Omental fat pad (tissue), 4 donors: ENCODE results near the gene ST3GAL3. TPM values are rescaled to one million over a fixed set of nuclear protein-coding genes. Genes with fewer than 3 reads are reported as not detected.

Source experiments
- ATAC-seq: fragments of 150-250 bp; one replicate; pipeline ENCODE4 v1.9.1; 2016; ENCODE audit warnings: mild to moderate bottlenecking, moderate library complexity; ENCODE audit not compliant: low FRiP score
- DNase-seq: peaks from one replicate; pipeline ENCODE4 v3.0.0-alpha.2; 2019; ENCODE audit warnings: low spot score
- total RNA-seq, 4 donors: library from RNA; depleted of rRNA; stranded (reverse); fragments of >200 nt; gene quantifications; one replicate each; pipeline ENCODE4 v1.1.0, GENCODE V29; 2016
- TF ChIP-seq, protein P1 (sequence below), 3 donors: fragments of 450-650 bp; IDR thresholded peaks; one replicate each; pipeline ENCODE4 v1.5.1; 2016 to 2017; ENCODE audit warnings: antibody characterized with exemption in 3 of 3, mild to moderate bottlenecking in 3 of 3, moderate library complexity in 2 of 3

ST3GAL3 gene
- total RNA-seq, 4 donors from 2014 or later, result 13.4 to 23.9 (median 20.1) TPM

- TF ChIP-seq, protein P1, sequence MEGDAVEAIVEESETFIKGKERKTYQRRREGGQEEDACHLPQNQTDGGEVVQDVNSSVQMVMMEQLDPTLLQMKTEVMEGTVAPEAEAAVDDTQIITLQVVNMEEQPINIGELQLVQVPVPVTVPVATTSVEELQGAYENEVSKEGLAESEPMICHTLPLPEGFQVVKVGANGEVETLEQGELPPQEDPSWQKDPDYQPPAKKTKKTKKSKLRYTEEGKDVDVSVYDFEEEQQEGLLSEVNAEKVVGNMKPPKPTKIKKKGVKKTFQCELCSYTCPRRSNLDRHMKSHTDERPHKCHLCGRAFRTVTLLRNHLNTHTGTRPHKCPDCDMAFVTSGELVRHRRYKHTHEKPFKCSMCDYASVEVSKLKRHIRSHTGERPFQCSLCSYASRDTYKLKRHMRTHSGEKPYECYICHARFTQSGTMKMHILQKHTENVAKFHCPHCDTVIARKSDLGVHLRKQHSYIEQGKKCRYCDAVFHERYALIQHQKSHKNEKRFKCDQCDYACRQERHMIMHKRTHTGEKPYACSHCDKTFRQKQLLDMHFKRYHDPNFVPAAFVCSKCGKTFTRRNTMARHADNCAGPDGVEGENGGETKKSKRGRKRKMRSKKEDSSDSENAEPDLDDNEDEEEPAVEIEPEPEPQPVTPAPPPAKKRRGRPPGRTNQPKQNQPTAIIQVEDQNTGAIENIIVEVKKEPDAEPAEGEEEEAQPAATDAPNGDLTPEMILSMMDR (IDR thresholded peaks at IDR 0.05), result no peak
- ATAC-seq, result no peak
- DNase-seq, result no peak
Observed at GRCh38 chr1:43766086-43766784, 58.9 kb downstream of the ST3GAL3 start.

DNA sequence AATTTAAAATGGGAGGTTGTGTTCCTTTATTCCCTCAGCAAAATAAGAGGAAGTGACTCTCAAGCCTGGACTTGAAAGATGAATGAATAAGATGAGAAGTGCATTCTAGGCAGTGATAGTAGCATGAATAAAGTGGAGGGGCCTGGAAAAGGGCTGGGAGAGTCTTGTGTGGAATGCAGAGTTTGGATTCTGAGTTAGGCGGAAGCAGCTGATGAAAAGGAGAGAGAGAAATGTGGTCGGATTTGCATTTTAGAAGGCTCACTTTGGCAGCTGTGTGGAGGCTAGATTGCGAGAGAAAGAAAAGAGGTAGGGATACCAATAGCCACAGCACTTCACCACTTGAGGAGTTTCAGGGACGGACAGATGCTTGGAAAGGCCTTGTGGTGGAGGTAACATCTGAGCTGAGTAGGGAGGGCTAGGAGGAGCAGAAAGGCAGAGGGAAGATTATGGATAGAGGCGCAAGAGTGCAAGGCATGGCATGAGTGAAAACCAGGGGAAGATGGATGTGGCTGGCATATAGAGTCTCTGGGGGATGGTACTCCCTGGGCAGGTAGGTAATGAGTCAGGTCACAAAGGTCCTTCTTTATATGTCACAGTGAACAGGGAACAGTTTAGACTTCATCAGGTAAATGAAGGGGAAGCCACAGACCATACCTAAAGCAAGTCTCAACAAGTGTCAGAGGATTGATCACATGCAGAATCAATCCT is 59.6 kb downstream of the ST3GAL3 start:
- DNase-seq, result no peak
- TF ChIP-seq, protein P1 (IDR thresholded peaks at IDR 0.05), result no peak
- ATAC-seq, result no peak

- TF ChIP-seq, protein P1 (IDR thresholded peaks at IDR 0.05), result no peak
- ATAC-seq (no peak), DNase-seq (no peak)
Observed at GRCh38 chr1:43768168-43768567, 60.8 kb downstream of the ST3GAL3 start.

- no peak for ATAC-seq
- TF ChIP-seq, protein P1 (IDR thresholded peaks at IDR 0.05), result no peak
- DNase-seq, result no peak
Observed at GRCh38 chr1:43769350-43769908, 62.1 kb downstream of the ST3GAL3 start.

DNA sequence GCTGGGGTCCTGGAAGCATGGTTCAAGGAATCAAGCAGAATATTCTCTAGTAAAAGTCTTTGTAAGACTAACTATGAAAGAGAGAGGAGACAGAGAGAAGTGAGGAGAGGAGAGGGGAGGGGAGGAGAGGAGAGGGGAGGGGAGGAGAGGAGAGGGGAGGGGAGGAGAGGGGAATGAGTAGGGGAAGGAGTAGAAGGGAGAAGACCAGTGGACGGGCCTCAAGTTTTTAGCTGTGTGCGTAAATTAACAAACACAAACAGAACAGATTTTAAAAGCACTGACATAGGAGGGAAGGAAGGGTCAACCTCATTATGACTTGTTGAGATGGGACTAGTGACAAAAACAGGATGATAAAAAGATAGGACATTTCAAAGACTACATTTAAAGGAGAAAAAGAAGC is 62.8 kb downstream of the ST3GAL3 start:
- TF ChIP-seq, protein P1 (IDR thresholded peaks at IDR 0.05), result no peak
- no peak for ATAC-seq
- no peak for DNase-seq

- TF ChIP-seq, protein P1 (IDR thresholded peaks at IDR 0.05), result no peak
- no peak for DNase-seq
- ATAC-seq, result no peak
Observed at GRCh38 chr1:43772978-43773377, 65.6 kb downstream of the ST3GAL3 start.
